Measurements from ENCODE around the gene GARIN6.
"Not testable (repeated sequence)": the region's sequence is repeated elsewhere in the genome, so short reads cannot be mapped to it uniquely, and the experiment has no call there.

GARIN6 gene

DNA sequence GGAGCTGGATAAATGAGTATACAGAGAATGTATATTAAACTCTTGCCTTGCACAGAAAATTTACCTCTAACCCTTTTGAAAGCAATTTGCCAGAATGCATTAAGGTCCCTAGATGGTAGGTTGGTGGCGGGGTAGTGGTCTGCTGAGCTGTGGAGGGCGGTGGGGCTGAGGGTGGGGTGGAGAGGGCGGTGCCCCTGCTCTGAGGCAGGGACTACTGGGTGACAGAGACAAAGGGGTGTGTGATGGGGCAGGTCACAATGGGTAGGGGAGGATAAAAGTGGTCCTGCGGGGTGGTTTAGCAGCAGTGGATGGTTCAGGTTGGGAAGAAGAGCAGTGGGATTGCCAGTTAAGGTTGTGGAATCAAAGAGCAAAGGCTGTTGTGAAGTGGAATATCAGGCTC is at the start of gene GARIN6:
Gene GARIN6 (plus strand): TSS at position 301 of the 400 bp plus-strand sequence. CDS start 422 bp downstream, outside the sequence.
- no peak for DNase-seq

DNA sequence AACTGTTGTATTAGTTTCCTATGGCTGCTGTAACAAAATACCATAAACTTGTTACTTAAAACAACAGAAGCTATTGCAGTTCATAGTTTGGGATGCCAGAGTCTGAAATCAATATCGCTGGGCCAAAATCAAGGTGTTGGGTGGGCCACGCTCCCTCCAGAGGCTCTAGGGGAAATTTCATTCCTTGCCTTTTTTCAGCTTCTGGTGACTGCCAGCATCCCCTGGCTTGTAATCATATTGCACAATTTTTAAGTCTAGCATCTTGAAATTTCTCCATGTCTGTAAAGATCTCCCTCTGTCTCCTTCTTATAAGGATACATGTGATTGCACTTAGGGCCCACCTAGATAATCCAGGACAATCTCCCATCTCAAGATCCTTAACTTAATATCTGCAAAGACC is 48.8 kb upstream of the GARIN6 start:
- DNase-seq: no peak

DNA sequence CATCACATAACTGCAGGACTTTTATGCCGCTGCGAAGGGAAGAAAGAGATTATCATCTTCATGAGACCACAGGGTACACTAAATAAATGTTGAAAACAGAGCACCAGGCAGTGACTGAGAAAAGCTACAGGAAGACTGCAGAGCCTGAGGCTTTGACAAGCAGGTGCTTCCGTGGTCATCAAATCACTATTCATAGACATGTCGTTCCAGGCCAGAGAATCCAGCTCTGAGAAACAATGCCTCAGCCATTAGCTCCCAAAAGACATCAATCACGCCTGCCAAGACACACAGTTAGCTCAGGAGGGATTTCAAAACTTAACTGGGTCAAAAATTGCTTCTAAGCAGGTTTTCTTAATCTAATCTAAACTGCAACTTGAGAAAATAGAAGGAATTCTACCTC is 47.2 kb upstream of the GARIN6 start:
- DNase-seq: peak; percentile 72 to 95 (median 83)

DNA sequence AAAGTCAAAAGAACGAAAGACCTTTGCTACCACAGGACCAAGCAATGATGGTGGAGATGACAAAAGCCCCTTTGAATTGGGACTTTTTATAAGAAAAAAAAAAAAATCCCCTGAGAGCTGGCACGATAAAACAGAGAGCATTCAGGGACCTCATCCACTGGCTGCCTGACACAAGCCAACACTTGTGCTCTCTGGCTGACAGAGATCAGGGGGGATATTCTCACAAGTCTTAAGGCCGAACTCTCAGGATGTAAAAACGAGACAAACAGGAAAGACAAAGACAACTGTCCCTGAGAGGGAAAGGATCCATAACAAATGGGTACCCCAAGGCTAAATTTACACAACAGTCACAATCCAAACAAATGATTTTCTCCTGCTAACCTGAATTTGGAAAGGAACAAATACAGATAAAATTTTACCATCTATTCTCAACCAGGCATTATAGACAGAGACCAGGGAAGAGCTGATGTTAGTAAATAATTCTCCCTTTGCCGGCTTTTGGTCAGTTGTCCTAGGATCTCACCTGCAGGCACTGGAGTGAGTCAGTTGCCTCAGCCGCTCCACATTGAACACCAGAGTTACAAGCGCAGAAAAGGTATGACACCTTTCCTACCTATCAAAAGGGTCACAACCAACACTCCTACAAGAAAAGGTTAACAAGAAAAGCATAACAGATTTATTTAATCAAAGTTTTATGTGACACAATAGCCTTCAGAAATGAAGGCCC is 37.9 kb upstream of the GARIN6 start:
- DNase-seq: peak in 1 of 3 experiments; percentile 26

DNA sequence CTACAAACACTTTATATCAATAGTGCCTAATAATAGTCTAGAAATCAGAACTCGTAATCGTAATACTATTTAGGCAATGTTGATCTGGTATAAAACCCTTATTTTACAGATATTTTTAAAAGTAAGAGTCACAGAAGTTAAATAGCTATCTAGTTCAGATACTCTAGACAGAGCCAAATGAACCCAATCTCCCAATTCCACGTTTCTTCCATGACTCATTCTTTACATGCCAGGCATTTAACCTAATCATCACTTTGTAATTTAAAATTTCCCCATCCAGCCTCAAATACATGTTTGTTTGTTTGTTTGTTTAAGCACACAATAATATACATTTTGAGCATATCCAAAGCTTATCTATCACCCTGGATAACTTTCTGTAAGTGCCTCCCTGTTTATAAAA is 36.4 kb upstream of the GARIN6 start:
- DNase-seq: no peak

DNA sequence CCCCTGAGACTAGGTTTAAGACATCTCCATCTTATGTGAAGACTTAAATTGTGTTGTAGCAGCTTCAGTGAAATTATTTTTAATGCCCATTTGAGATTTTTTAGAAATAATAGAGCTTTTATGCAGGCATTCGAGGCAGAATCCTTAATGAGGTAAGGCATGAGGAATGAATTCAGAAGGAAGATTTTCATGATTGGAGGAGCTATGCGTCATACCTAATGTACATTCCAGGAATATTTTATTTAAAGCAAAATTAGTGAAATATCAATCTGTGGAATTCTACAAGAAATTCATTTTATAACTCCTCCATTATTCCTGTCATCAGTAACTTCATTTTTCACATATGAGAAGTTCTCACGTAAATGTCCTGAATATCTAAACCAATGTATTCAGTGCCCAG is 36.0 kb upstream of the GARIN6 start:
- DNase-seq: no peak

DNA sequence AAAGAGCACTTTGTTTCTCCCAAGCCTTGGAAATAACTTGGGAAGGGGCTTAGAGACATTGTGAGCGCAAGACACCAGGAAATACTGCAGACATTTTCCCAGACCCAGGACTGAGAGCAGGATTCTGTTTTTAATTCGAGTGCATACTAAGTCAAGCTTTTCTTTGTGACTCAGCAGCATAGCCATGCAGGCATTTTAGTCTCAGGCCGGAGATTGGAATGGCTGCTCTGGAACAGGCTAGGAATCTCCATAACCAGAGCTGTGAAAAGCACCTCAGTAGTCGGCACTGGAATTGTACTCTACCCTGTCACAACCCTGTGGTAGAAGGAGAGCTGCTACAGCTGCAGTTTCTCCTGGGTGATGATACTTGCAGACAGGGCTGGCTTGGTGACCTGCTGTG is 28.9 kb upstream of the GARIN6 start:
- DNase-seq: no peak

DNA sequence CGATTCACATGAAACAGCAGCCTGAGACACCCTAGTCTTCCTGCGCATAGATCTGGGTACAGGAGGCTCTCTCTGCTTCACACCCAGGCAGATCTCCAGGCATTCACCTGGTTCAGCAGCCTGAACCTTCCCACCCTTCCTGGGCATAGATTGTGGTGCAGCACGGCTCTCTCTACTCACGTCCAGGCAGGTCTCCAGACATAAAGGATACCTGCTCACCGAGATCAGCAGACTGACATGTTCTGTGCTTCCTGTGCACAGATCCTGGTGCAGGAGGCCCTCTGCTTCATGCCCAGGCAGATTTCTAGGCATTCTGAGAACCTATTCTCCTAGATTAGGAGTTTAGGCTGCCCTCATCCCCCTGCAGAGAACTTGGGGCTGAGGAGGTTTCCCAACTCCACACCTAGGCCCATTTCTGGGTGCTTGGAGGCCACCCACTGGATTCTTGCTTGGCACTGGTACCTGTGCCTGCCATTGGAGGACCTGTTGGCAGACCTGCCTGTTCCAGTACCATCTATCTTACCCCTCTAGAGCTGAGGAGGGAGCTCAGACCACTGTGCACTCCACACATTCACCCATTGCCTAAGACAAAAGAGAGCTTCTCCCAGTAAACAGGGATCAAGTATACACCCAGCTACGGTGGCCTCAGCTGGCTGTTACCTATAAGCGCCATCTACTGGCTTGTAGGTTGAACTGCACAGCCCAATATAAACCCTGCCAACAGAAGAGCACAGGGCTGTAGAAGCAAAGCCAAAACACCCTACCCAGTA is 28.0 kb upstream of the GARIN6 start:
- DNase-seq: peak in 2 of 3 experiments; percentile 44 to 67

DNA sequence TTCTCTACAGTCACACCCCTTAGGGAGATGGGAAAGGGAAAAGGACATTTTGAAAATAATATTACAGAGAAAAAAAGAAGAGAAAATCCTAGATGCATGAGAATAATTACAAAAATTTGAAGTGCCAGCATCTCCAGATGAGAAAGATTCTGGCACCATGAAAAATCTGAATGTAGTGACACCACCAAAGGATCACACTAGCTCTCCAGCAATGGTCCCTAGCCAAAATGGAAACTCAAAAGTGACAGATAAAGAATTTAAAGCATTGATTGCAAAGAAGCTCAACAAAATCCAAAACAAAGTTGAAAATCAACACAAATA is 27.4 kb upstream of the GARIN6 start:
- DNase-seq: no peak

DNA sequence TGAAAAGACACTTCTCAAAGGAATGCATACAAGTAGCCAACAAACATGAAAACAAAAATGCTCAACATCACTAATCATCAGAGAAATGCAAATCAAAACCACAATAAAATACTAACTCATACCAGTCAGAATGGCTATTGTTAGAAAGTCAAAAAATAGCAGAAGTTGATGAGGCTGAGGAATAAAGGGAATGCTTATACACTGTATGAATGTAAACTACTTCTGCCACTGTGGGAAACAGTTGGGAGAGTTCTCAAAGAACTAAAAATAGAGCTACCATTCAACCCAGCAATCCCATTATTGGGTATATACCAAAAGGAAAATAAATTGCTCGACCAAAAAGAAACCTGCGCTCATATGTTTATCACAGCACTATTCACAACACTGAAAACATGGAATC is 23.0 kb upstream of the GARIN6 start:
- not testable (repeated sequence) for DNase-seq

DNA sequence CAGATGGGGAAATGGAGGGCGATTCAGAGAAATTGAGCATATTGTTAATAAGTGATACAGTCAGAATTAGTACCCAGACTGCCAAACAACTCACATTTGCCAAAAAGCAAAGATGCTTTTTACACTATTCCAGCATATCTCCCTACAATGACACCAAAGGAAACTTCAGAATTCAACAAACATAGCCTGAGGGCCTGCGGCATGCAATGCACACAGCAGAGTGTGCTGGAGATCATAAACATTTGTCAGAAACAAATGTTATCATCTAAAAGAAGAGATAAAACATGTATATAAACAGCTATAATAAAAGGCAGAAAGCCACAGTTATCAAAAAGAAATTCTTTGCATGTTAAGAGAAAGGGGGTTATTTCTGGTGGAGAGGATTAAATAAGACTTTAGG is 20.1 kb upstream of the GARIN6 start:
- peak in 1 of 3 experiments; percentile 33 for DNase-seq

DNA sequence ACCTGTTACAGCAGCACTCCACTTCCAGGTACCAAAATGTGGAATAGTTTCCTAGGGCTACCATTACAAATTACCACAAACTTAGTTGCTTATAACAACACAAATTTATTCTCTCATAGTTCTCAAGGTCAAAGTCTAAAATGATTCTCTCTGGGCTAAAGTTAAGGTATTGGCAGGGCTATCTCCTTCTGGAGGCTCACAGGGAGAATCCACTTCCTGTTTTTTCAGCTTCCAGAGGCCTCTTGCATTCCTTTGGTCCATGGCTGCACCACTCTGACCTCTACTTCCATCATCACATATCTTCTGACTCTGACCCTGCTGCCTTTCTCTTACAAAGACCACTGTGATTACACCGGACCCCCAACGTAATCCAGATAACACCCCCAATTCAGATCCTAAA is 2.9 kb upstream of the GARIN6 start:
- no peak for DNase-seq

DNA sequence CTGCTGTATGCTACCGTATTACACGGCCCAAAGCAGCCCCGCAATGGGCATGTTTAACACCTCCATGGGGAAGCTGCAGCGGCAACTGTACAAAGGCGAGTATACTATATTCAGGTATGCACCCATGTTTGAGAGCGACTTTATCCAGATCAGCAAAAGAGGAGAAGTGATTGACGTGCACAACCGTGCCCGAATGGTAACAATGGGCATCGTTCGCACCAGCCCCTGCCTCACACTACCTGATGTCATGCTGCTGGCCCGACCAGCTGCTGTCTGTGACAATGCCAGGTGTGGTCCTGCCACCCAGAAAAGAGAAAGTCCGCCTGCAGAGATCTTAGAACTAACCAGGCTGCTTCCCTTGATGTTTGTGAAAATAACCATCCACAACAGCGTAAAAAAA is 630 bp downstream of the GARIN6 start:
- no peak for DNase-seq

DNA sequence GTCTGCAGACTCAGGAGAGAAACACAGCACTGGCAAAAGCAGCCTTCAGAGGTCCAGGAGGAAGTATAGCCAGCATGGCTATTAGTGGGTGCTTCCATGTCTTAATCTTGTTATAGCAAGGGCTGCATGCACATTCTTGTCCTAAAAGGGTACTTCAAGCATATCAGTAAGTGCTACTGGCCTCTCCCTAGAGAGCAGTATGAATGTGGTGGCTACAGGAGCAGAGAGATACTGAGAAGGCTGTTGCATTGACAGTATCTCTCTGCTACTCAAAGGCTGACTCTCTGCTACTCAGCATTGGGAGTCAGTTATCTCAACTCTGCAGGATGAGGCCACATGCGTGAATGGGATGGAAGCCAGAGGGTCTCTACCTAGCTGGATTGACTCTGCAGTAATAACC is 2.0 kb downstream of the GARIN6 start:
- peak in 1 of 3 experiments; percentile 46 for DNase-seq

DNA sequence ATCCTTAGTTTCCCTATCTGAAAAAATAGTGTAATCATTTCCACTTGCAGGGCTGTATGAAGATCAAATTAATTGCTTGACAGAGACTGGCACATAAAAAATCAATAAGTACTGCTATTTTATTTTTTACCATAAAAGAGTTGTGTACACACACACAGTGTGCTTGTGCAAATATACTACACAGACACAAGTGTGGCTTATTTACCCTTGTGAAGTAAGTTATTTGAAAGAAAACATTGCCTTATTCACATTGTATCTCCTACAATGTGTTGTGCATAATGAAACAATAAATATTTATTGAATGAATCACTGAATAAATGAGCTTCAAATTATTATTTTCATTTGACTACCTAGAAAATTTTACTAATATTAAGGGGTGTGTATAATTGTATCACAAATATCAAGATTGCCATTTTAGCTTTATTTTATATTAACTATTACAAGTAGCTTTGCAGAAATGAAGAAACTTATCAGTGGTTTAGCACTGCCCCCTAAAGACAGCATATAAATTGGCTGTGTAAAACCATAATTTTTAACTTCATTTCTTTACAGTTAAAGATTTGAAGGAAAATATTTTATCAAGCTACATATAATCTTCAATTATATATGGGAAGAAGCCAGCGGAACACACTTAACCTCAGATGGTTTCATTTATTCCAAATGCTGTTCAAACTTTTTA is 11.3 kb downstream of the GARIN6 start:
- DNase-seq: peak; percentile 13 to 80 (median 24)

DNA sequence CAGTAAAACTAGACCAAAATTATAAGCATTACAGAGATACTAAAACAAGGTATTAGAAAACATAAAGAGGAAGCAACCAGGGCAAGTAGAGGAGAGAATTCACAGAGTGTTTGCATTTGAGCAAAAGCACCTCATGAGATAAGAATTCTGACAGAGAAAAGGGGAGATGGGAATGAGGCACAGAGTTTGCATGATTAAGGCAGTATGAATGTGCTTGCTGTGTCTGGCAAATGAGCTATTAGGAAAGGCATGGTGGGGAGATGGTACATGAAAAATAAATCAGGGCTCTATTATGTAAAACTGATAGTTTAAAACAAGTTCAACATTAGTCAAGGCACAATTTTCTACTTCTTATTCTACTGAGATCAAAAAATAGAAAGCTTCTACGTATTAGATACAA is 23.1 kb downstream of the GARIN6 start:
- DNase-seq: no peak

DNA sequence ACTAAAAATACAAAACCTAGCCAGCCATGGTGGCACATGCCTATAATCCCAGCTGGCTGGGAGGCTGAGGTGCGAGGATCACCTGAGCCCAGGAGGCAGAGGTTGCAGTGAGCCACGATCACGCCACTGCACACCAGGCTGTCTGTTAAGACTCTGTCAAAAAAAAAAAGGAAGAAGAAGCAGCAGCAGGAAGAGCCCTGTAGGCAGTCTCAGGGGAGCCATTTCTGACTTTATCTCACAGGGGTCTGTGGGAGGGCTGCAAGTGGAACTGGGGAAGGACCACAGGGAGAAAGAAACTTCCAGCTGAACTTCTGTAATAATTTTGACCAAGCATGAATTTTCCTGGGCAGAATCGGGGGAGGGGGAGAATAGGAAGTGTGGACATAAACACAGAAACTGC is 32.7 kb downstream of the GARIN6 start:
- DNase-seq: no peak

DNA sequence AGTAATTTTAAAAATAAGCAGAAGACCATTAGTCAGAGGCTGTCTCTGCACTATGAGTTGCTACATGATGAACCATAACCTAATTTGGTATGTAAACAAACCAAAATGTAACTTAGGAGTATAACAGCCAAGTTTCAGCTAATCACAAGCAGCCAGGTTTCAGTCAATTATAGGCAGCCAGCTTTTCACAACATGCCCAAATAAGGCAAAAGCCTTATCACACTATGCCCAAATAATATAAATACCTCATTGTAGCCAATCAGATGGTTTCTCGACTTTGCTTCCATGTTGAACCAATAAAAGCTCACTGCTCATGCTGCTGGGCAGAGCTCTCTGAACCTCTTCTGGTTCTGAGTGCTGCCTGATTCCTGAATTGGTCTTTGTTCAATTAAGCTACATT is 38.6 kb downstream of the GARIN6 start:
- no peak for DNase-seq

DNA sequence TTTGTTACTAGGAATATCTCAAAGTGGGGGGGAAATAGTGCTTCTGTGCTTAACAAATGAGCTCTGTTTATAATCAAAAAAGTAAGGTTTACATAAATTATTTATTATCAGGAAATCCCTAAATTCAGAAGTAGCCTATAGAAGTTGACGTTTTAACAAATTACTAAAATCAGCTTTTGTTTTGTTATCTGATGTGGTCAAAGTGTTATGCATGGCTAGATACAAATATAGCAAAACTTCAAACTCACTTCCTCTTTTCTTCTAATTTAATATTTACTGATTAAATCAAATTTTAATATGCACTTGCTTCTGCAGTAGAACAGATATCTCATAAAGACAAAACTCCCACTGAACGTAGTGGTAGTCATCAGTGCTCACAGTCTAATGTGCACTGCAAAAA is 47.5 kb downstream of the GARIN6 start:
- DNase-seq: no peak
